ENCODE measurements around the gene SORBS2.

DNA sequence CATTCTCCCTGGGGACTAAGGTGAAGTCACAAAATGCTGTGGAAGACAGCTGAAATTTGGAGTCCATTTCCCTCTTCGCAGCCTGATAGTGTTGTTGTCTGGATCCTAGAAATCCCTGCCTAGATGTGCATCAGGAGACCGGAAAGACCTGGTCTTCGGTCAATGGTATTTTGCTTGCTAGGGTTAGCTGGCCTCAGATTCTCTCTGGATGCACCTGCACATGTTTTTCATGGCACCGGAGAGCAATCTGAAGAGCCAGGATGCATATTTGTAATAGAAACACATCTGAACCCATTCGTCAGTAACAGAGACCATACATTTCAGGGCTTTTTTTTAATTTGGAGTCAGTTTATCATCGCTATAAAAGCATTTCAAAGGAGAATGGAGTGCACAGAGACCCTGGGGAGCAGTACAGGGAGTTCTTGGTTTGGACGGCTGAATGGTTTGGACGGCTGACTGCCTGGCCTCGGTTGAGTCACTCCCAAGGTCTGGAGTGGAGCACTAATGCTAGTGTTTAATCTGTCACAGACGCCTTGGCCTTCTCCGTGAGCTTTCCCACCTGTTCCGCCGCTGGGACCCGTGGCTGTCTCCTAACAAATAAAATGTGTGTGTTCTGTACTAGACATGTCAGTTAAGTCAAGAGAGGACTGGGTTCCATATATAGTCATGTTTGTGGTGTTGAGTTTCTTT, 269.2 kb downstream of the SORBS2 start:
- TF ChIP-seq POLR2A (IDR thresholded peaks at IDR 0.05) (no peak), EP300 (IDR thresholded peaks at IDR 0.05) (no peak)
- TF ChIP-seq, protein P1, sequence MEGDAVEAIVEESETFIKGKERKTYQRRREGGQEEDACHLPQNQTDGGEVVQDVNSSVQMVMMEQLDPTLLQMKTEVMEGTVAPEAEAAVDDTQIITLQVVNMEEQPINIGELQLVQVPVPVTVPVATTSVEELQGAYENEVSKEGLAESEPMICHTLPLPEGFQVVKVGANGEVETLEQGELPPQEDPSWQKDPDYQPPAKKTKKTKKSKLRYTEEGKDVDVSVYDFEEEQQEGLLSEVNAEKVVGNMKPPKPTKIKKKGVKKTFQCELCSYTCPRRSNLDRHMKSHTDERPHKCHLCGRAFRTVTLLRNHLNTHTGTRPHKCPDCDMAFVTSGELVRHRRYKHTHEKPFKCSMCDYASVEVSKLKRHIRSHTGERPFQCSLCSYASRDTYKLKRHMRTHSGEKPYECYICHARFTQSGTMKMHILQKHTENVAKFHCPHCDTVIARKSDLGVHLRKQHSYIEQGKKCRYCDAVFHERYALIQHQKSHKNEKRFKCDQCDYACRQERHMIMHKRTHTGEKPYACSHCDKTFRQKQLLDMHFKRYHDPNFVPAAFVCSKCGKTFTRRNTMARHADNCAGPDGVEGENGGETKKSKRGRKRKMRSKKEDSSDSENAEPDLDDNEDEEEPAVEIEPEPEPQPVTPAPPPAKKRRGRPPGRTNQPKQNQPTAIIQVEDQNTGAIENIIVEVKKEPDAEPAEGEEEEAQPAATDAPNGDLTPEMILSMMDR (IDR thresholded peaks at IDR 0.05) = no peak

All from tibial nerve (tissue), 4 donors.